PC-9 (cell line): ENCODE data around the gene CRIP1. TPM values are rescaled to one million over a fixed set of nuclear protein-coding genes. Genes with fewer than 3 reads are reported as not detected.
A peak's percentile ranks its signal among the peaks of the same experiment; 100 is the strongest.

Experiments used
- BruUV-seq: library from RNA; stranded (reverse); fragments of 400-500 nt; replicated peaks from 2 replicates; lab custom pipeline; 2021; lab: Mats Ljungman, UMichigan
- CTCF ChIA-PET: fragments of 300-600 bp; sonication (Branson Sonifier 250); formaldehyde crosslinking; loops from one replicate; lab custom pipeline; 2022; ENCODE audit warnings: antibody characterized with exemption; lab: Charles Lee
- POLR2A ChIA-PET: fragments of 300-600 bp; sonication (Branson Sonifier 250); formaldehyde crosslinking; loops from one replicate; lab custom pipeline; 2022; ENCODE audit warnings: antibody characterized with exemption; ENCODE audit not compliant: unreplicated experiment; lab: Charles Lee
- DNase-seq, 2 experiments: peaks; one replicate each; pipeline versions ENCODE4 v3.0.0 to v3.0.0-alpha.2; 2015 to 2022; ENCODE audit warnings: mixed read lengths in 1 of 2
- H2AFZ ChIP-seq: fragments of 200-600 bp; sonication (generic); 2 replicates; pipeline ENCODE4 v1.8.1; 2017; ENCODE audit warnings: antibody characterized with exemption
- H3F3A ChIP-seq: fragments of 200-600 bp; sonication (generic); 2 replicates; pipeline ENCODE4 v1.8.1; 2017; ENCODE audit warnings: antibody characterized with exemption, mild to moderate bottlenecking, low read depth; ENCODE audit not compliant: insufficient read depth
- H3K27ac ChIP-seq: fragments of 200-600 bp; sonication (generic); 2 replicates; pipeline ENCODE4 v1.6.1; 2016; ENCODE audit warnings: mixed run types
- H3K27me3 ChIP-seq: fragments of 200-600 bp; sonication (generic); 2 replicates; pipeline ENCODE4 v1.6.1; 2016; ENCODE audit warnings: low read depth, mixed run types; ENCODE audit not compliant: insufficient read depth
- H3K36me3 ChIP-seq: fragments of 200-600 bp; sonication (generic); 2 replicates; pipeline ENCODE4 v1.6.1; 2016; ENCODE audit warnings: low read depth, mixed run types
- H3K4me1 ChIP-seq: fragments of 200-600 bp; sonication (generic); replicated peaks from 2 replicates; pipeline ENCODE4 v1.6.1; 2016; ENCODE audit warnings: mixed run types; ENCODE audit not compliant: insufficient read depth
- H3K4me2 ChIP-seq: fragments of 200-600 bp; sonication (generic); 2 replicates; pipeline ENCODE4 v1.6.1; 2017; ENCODE audit warnings: mixed run types
- H3K4me3 ChIP-seq: fragments of 200-600 bp; sonication (generic); 2 replicates; pipeline ENCODE4 v1.6.1; 2016; ENCODE audit warnings: mixed run types
- H3K79me2 ChIP-seq: fragments of 200-600 bp; sonication (generic); 2 replicates; pipeline ENCODE4 v1.6.1; 2017; ENCODE audit warnings: low read depth, mixed run types
- H3K9me2 ChIP-seq: fragments of 200-600 bp; sonication (generic); 2 replicates; pipeline ENCODE4 v1.8.1; 2017; ENCODE audit warnings: mild to moderate bottlenecking; ENCODE audit not compliant: insufficient read depth
- H3K9me3 ChIP-seq: fragments of 200-600 bp; sonication (generic); 2 replicates; pipeline ENCODE4 v1.8.1; 2016; ENCODE audit warnings: low read depth; ENCODE audit not compliant: insufficient read depth
- H4K20me1 ChIP-seq: fragments of 200-600 bp; sonication (generic); 2 replicates; pipeline ENCODE4 v1.8.1; 2017; ENCODE audit not compliant: insufficient read depth
- CTCF ChIP-seq: fragments of 200-600 bp; sonication (generic); conservative IDR thresholded peaks from 2 replicates; pipeline ENCODE4 v1.6.1; 2017; ENCODE audit warnings: mixed run types, antibody characterized with exemption, mild to moderate bottlenecking, moderate library complexity
- EZH2 ChIP-seq: fragments of 200-600 bp; sonication (generic); IDR thresholded peaks from 2 replicates; pipeline ENCODE4 v1.8.0; 2017; ENCODE audit warnings: antibody characterized with exemption, low read depth
- intact Hi-C: fragments of 100-400 bp; cut with micrococcal nuclease; formaldehyde crosslinking; loops from one replicate; pipeline ENCODE4 v1.10.0; 2022; ENCODE audit not compliant: unreplicated experiment
- total RNA-seq: library from RNA; stranded (reverse); gene quantifications from 2 replicates; pipeline ENCODE4 v1.2.3, GENCODE V29; 2021

CRIP1 gene
- total RNA-seq, 1 experiment from 2014 or later: 296 TPM

GRCh38 chr14:105489542-105490266, 3.0 kb downstream of the CRIP1 start:
- no peak overlapping the region for H3K27ac ChIP-seq
- H3K27me3 ChIP-seq: no peaks in the 10 kb centered on the region
- POLR2A ChIA-PET: interaction anchor here (0.5 kb wide), 1 partner anchor 11 kb away, joined by 13 read pairs; no protein-coding TSS in a partner anchor
- H4K20me1 ChIP-seq: peaks cover 6% of the 10 kb centered on the region
- H3F3A ChIP-seq: peaks cover 13% of the 10 kb centered on the region; the same call in 1 of the 2 replicates
- H3K9me2 ChIP-seq: no peaks in the 10 kb centered on the region
- H3K36me3 ChIP-seq: no peaks in the 10 kb centered on the region
- BruUV-seq: no TSS peak
- H3K4me1 ChIP-seq: peaks cover 28% of the 10 kb centered on the region
- peak overlapping the region; percentile 64 for H3K4me3 ChIP-seq
- intact Hi-C loops: loop anchor here (1.0 to 5.0 kb wide), 7 partner anchors 8 to 397 kb away; no protein-coding TSS in a partner anchor
- H2AFZ ChIP-seq: peak overlapping the region; percentile 66
- H3K9me3 ChIP-seq: no peaks in the 10 kb centered on the region
- CTCF ChIA-PET: interaction anchor here (0.6 to 1.8 kb wide), 4 partner anchors 9 to 171 kb away, joined by 3 to 13 read pairs (median 8); no protein-coding TSS in a partner anchor
- peak; percentile 77 to 79 for DNase-seq
- H3K79me2 ChIP-seq: 0 out of 2 replicates have a peak, but pooled peaks cover 5% of the 10 kb centered on the region
- TF ChIP-seq CTCF: peak; percentile 69
- no peak for TF ChIP-seq EZH2
- peak overlapping the region; percentile 87 for H3K4me2 ChIP-seq

GRCh38 chr14:105490267-105490571, 3.5 kb downstream of the CRIP1 start:
- peak overlapping the region; percentile 64 for H3K4me3 ChIP-seq
- peak overlapping the region; percentile 87 for H3K4me2 ChIP-seq
- peaks cover 6% of the 10 kb centered on the region for H4K20me1 ChIP-seq
- TF ChIP-seq EZH2: no peak
- H3K36me3 ChIP-seq: no peaks in the 10 kb centered on the region
- POLR2A ChIA-PET: no interaction called here
- intact Hi-C loops: loop anchor here (1.0 to 5.0 kb wide), 5 partner anchors 17 to 398 kb away; no protein-coding TSS in a partner anchor
- 0 out of 2 replicates have a peak, but pooled peaks cover 5% of the 10 kb centered on the region for H3K79me2 ChIP-seq
- CTCF ChIA-PET: interaction anchor here (1.1 to 1.8 kb wide), 2 partner anchors 9 to 119 kb away, joined by 7 to 13 read pairs; no protein-coding TSS in a partner anchor
- no peak for DNase-seq
- peak overlapping the region; percentile 66 for H2AFZ ChIP-seq
- H3K27me3 ChIP-seq: no peaks in the 10 kb centered on the region
- H3K9me2 ChIP-seq: no peaks in the 10 kb centered on the region
- H3F3A ChIP-seq: peaks cover 13% of the 10 kb centered on the region; the same call in 1 of the 2 replicates
- BruUV-seq: no TSS peak
- no peaks in the 10 kb centered on the region for H3K9me3 ChIP-seq
- H3K27ac ChIP-seq: no peak overlapping the region
- H3K4me1 ChIP-seq: peaks cover 28% of the 10 kb centered on the region

GRCh38 chr14:105490572-105491365, 4.1 kb downstream of the CRIP1 start, which contains the start of gene TEDC1:
TEDC1 (plus strand) TSS chr14:105491246; CDS start chr14:105491376, 130 bp downstream.
- no peaks in the 10 kb centered on the region for H3K27me3 ChIP-seq
- CTCF ChIA-PET: interaction anchor here (1.8 kb wide), 1 partner anchor 10 kb away, joined by 13 read pairs; no protein-coding TSS in a partner anchor
- POLR2A ChIA-PET: no interaction called here

More at GRCh38 chr14:105490572-105491365, 4.1 kb downstream of the CRIP1 start, which contains the start of gene TEDC1:
- DNase-seq: peak; percentile 97 to 99
- Histone ChIP-seq H4K20me1 (peaks cover 6% of the 10 kb centered on the region), H3K9me3 (no peaks in the 10 kb centered on the region), H3K36me3 (no peaks in the 10 kb centered on the region), H3F3A (peaks cover 13% of the 10 kb centered on the region; the same call in 1 of the 2 replicates), H3K79me2 (0 out of 2 replicates have a peak, but pooled peaks cover 5% of the 10 kb centered on the region), H3K27ac (peak within 1 kb of the TSS; percentile 65), H3K4me2 (peak within 1 kb of the TSS; percentile 87), H3K4me1 (peaks cover 28% of the 10 kb centered on the region), H3K4me3 (peak within 1 kb of the TSS; percentile 94), H2AFZ (peak within 1 kb of the TSS; percentile 90), H3K9me2 (no peaks in the 10 kb centered on the region)
- TF ChIP-seq EZH2 (no peak), CTCF (peak; percentile 51; the same call in 1 of the 2 replicates)
- BruUV-seq: no TSS peak
- intact Hi-C loops: loop anchor here (1.0 to 5.0 kb wide), 6 partner anchors 17 to 398 kb away; no protein-coding TSS in a partner anchor
